H9 (cell line): ENCODE measurements around the gene RAVER1. TPM values are rescaled to one million over a fixed set of nuclear protein-coding genes. Genes with fewer than 3 reads are reported as not detected.

Experiments
- DNase-seq: peaks from one replicate; pipeline ENCODE4 v3.0.0-alpha.2; 2017
- H2AFZ ChIP-seq: one replicate; pipeline ENCODE4 v1.6.1; 2013; ENCODE audit warnings: mild to moderate bottlenecking, low read length, control low read depth, moderate library complexity
- H2AK5ac ChIP-seq: 2 replicates; pipeline ENCODE4 v1.6.1; 2013; ENCODE audit warnings: low read length, control low read depth, mixed read lengths; ENCODE audit not compliant: insufficient read length
- H2BK120ac ChIP-seq: one replicate; pipeline ENCODE4 v1.6.1; 2013; ENCODE audit warnings: low read depth, mild to moderate bottlenecking, low read length, control low read depth, inconsistent platforms; ENCODE audit not compliant: poor library complexity, severe bottlenecking
- H2BK12ac ChIP-seq: 2 replicates; pipeline ENCODE4 v1.6.1; 2013; ENCODE audit warnings: low read length, control low read depth, mixed read lengths, low read depth; ENCODE audit not compliant: insufficient read length
- H2BK15ac ChIP-seq: 2 replicates; pipeline ENCODE4 v1.6.1; 2013; ENCODE audit warnings: low read depth, low read length, control low read depth
- H2BK20ac ChIP-seq: one replicate; pipeline ENCODE4 v1.6.1; 2013; ENCODE audit warnings: low read depth, mild to moderate bottlenecking, low read length, control low read depth, inconsistent platforms; ENCODE audit not compliant: poor library complexity, severe bottlenecking
- H2BK5ac ChIP-seq: 2 replicates; pipeline ENCODE4 v1.6.1; 2013; ENCODE audit warnings: low read length, control low read depth, mixed read lengths; ENCODE audit not compliant: insufficient read length
- H3K14ac ChIP-seq: 2 replicates; pipeline ENCODE4 v1.6.1; 2013; ENCODE audit warnings: low read length, control low read depth; ENCODE audit not compliant: insufficient read depth
- H3K18ac ChIP-seq: 2 replicates; pipeline ENCODE4 v1.6.1; 2013; ENCODE audit warnings: low read depth, mild to moderate bottlenecking, mixed read lengths, low read length, control low read depth; ENCODE audit not compliant: insufficient read length
- H3K23ac ChIP-seq: 2 replicates; pipeline ENCODE4 v1.6.1; 2013; ENCODE audit warnings: low read length, control low read depth, mixed read lengths, low read depth; ENCODE audit not compliant: insufficient read length
- H3K23me2 ChIP-seq: 2 replicates; pipeline ENCODE4 v1.6.1; 2013; ENCODE audit warnings: low read depth, mild to moderate bottlenecking, mixed read lengths, low read length, control low read depth; ENCODE audit not compliant: insufficient read length, poor library complexity, severe bottlenecking
- H3K27ac ChIP-seq: 2 replicates; pipeline ENCODE4 v1.5.1; 2013; ENCODE audit warnings: low read length, control low read depth, mixed read lengths, low read depth; ENCODE audit not compliant: insufficient read length
- H3K27me3 ChIP-seq: 2 replicates; pipeline ENCODE4 v1.6.1; 2013; ENCODE audit warnings: low read length, control low read depth, inconsistent platforms; ENCODE audit not compliant: insufficient read depth
- H3K4ac ChIP-seq: 2 replicates; pipeline ENCODE4 v1.6.1; 2013; ENCODE audit warnings: low read depth, mild to moderate bottlenecking, control low read depth, inconsistent platforms, low read length, moderate library complexity
- H3K4me1 ChIP-seq: 2 replicates; pipeline ENCODE4 v1.6.1; 2013; ENCODE audit warnings: low read length, control low read depth, inconsistent platforms; ENCODE audit not compliant: insufficient read depth
- H3K4me2 ChIP-seq: 2 replicates; pipeline ENCODE4 v1.6.1; 2013; ENCODE audit warnings: low read length, control low read depth, mixed read lengths; ENCODE audit not compliant: insufficient read length, insufficient read depth
- H3K56ac ChIP-seq: 2 replicates; pipeline ENCODE4 v1.6.1; 2013; ENCODE audit warnings: low read depth, mild to moderate bottlenecking, mixed read lengths, low read length, control low read depth; ENCODE audit not compliant: insufficient read length
- H3K79me1 ChIP-seq: 2 replicates; pipeline ENCODE4 v1.6.1; 2013; ENCODE audit warnings: low read depth, mild to moderate bottlenecking, moderate library complexity, low read length, control low read depth, inconsistent platforms; ENCODE audit not compliant: insufficient read depth, poor library complexity, severe bottlenecking
- H3K79me2 ChIP-seq: 2 replicates; pipeline ENCODE4 v1.6.1; 2013; ENCODE audit warnings: low read length, control low read depth, inconsistent platforms; ENCODE audit not compliant: insufficient read depth
- H3K9ac ChIP-seq: 2 replicates; pipeline ENCODE4 v1.6.1; 2013; ENCODE audit warnings: low read length, control low read depth, mixed read lengths; ENCODE audit not compliant: insufficient read length; ENCODE audit errors: extremely low read depth
- H3K9me3 ChIP-seq: one replicate; pipeline ENCODE4 v1.6.1; 2013; ENCODE audit warnings: low read depth, low read length, inconsistent platforms; ENCODE audit not compliant: control insufficient read depth
- H3T11ph ChIP-seq: one replicate; pipeline ENCODE4 v1.6.1; 2013; ENCODE audit warnings: mild to moderate bottlenecking, low read length, control low read depth, inconsistent platforms
- H4K20me1 ChIP-seq: one replicate; pipeline ENCODE4 v1.6.1; 2013; ENCODE audit not compliant: control insufficient read depth, insufficient read length, insufficient read depth
- H4K5ac ChIP-seq: 2 replicates; pipeline ENCODE4 v1.6.1; 2013; ENCODE audit warnings: low read depth, mild to moderate bottlenecking, mixed read lengths, low read length, control low read depth; ENCODE audit not compliant: insufficient read length
- H4K8ac ChIP-seq: replicated peaks from 2 replicates; pipeline ENCODE4 v1.6.1; 2013; ENCODE audit warnings: low read length, control low read depth, mixed read lengths, low read depth; ENCODE audit not compliant: insufficient read length
- H4K91ac ChIP-seq: 2 replicates; pipeline ENCODE4 v1.6.1; 2013; ENCODE audit warnings: low read depth, mild to moderate bottlenecking, moderate library complexity, mixed read lengths, low read length, control low read depth; ENCODE audit not compliant: insufficient read length
- H3K27ac Mint-ChIP-seq, 3 experiments: 2 replicates in 2 of 3; 3 replicates in 1 of 3; pipeline ENCODE4 v1.8.0; 2020 to 2021; ENCODE audit warnings: mixed read lengths in 3 of 3, mild to moderate bottlenecking in 1 of 3, moderate library complexity in 1 of 3
- H3K27me3 Mint-ChIP-seq: 2 replicates; pipeline ENCODE4 v1.8.0; 2021; ENCODE audit warnings: low read depth, mild to moderate bottlenecking, moderate library complexity, mixed read lengths
- H3K36me3 Mint-ChIP-seq, 3 experiments: 2 replicates in 2 of 3; 3 replicates in 1 of 3; pipeline ENCODE4 v1.8.0; 2020 to 2021; ENCODE audit warnings: low read depth in 3 of 3, mixed read lengths in 3 of 3; ENCODE audit not compliant: insufficient read depth in 1 of 3
- H3K4me1 Mint-ChIP-seq, 2 experiments: 2 replicates each; pipeline ENCODE4 v1.8.0; 2020; ENCODE audit warnings: mixed read lengths in 2 of 2
- H3K4me3 Mint-ChIP-seq, 2 experiments: 2 replicates in 1 of 2; 3 replicates in 1 of 2; pipeline ENCODE4 v1.8.0; 2020 to 2021; ENCODE audit warnings: mild to moderate bottlenecking in 2 of 2, mixed read lengths in 2 of 2, moderate library complexity in 1 of 2
- H3K9me3 Mint-ChIP-seq, 2 experiments: 2 replicates in 1 of 2; 3 replicates in 1 of 2; pipeline ENCODE4 v1.8.0; 2020; ENCODE audit warnings: mild to moderate bottlenecking in 2 of 2, mixed read lengths in 2 of 2, moderate library complexity in 1 of 2
- WGBS: extraction: QIAGEN DNeasy Blood & Tissue Kit; methylation state at CpG from one replicate; pipeline ENCODE4 v1.1.7; 2013; ENCODE audit warnings: missing lambda C conversion rate, low lambda C conversion rate, mixed read lengths; ENCODE audit not compliant: insufficient read length; ENCODE audit errors: extremely low coverage; 5-methylcytosine and 5-hydroxymethylcytosine counted together
- total RNA-seq: library from RNA; stranded (reverse); gene quantifications from 2 replicates; pipeline ENCODE4 v1.2.1, GENCODE V29; 2021
- TF ChIP-seq, protein P1 (sequence below): fragments of 200-600 bp; sonication (generic); conservative IDR thresholded peaks from 3 replicates; pipeline ENCODE4 v1.8.0; 2021; ENCODE audit warnings: antibody characterized with exemption, mild to moderate bottlenecking

Gene RAVER1
- total RNA-seq, 1 experiment from 2014 or later, result 74.7 TPM

DNA sequence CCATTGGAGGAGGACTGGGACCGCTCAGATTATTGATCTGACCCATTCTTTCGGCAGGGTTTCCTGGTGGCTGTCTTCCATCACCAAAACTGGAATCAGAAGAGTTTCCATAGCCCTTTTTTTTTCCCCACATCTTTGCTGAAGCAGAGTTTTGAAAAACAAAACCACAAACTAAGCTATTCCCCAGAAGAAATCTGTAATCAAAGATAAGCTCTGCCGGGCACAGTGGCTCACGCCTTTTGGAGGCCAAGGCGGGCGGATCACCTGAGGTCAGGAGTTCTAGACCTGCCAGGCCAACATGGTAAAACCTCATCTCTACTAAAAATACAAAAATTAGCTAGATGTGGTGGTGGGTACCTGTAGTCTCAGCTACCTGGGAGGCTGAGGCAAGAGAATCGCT, 66.6 kb downstream of the RAVER1 start:
- H3K9me3 ChIP-seq, result no peaks in the 10 kb centered on the region
- H3K9ac ChIP-seq, result no peak overlapping the region
- WGBS, result no CpG with 5 or more reads among the region's 7 CpGs
- no peaks in the 10 kb centered on the region for H3K4me1 ChIP-seq
- no peak overlapping the region for H4K8ac ChIP-seq
- no peak overlapping the region for H2BK20ac ChIP-seq
- no peak overlapping the region for H2BK15ac ChIP-seq
- H3T11ph ChIP-seq, result no peak overlapping the region
- Mint-ChIP-seq H3K27me3 (peaks cover 45% of the 10 kb centered on the region), H3K9me3 (no peaks in the 10 kb centered on the region), H3K4me3 (no peak overlapping the region), H3K36me3 (no peaks in the 10 kb centered on the region), H3K4me1 (0 out of 4 replicates have a peak, but pooled peaks cover 0 to 6% of the 10 kb centered on the region in 2 experiments), H3K27ac (no peak overlapping the region)
- TF ChIP-seq, protein P1, sequence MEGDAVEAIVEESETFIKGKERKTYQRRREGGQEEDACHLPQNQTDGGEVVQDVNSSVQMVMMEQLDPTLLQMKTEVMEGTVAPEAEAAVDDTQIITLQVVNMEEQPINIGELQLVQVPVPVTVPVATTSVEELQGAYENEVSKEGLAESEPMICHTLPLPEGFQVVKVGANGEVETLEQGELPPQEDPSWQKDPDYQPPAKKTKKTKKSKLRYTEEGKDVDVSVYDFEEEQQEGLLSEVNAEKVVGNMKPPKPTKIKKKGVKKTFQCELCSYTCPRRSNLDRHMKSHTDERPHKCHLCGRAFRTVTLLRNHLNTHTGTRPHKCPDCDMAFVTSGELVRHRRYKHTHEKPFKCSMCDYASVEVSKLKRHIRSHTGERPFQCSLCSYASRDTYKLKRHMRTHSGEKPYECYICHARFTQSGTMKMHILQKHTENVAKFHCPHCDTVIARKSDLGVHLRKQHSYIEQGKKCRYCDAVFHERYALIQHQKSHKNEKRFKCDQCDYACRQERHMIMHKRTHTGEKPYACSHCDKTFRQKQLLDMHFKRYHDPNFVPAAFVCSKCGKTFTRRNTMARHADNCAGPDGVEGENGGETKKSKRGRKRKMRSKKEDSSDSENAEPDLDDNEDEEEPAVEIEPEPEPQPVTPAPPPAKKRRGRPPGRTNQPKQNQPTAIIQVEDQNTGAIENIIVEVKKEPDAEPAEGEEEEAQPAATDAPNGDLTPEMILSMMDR, result no peak
- H3K27ac ChIP-seq, result no peak overlapping the region
- H2BK120ac ChIP-seq, result no peak overlapping the region
- H4K20me1 ChIP-seq, result no peaks in the 10 kb centered on the region
- no peak overlapping the region for H3K4me2 ChIP-seq
- H2BK5ac ChIP-seq, result no peak overlapping the region
- H3K23ac ChIP-seq, result no peak overlapping the region
- H3K27me3 ChIP-seq, result peaks cover 9% of the 10 kb centered on the region; the same call in 1 of the 2 replicates
- no peak overlapping the region for H4K5ac ChIP-seq
- H2AFZ ChIP-seq, result no peak overlapping the region
- H4K91ac ChIP-seq, result no peak overlapping the region
- no peaks in the 10 kb centered on the region for H3K79me1 ChIP-seq
- no peak overlapping the region for H2BK12ac ChIP-seq
- no peak overlapping the region for H3K4ac ChIP-seq
- no peak overlapping the region for H3K18ac ChIP-seq
- no peak overlapping the region for H3K14ac ChIP-seq
- DNase-seq, result no peak
- peaks cover 6% of the 10 kb centered on the region for H3K23me2 ChIP-seq
- no peaks in the 10 kb centered on the region for H3K79me2 ChIP-seq
- H3K56ac ChIP-seq, result no peak overlapping the region
- H2AK5ac ChIP-seq, result no peak overlapping the region

Other genes starting within 250 kb of the RAVER1 start
- 20.0 and 21.1 TPM in 2 replicates for gene SHFL, start 247.2 kb downstream of the RAVER1 start, total RNA-seq
- 0.18 and 0.26 TPM in 2 replicates for gene ANGPTL6, start 230.9 kb downstream of the RAVER1 start, total RNA-seq
- 150 and 157 TPM in 2 replicates for gene PPAN, start 227.2 kb downstream of the RAVER1 start, total RNA-seq
- gene P2RY11, start 221.8 kb downstream of the RAVER1 start, total RNA-seq, result 60.6 and 63.7 TPM in 2 replicates
- 290 and 296 TPM in 2 replicates for gene EIF3G, start 213.6 kb downstream of the RAVER1 start, total RNA-seq
- 206 and 227 TPM in 2 replicates for gene DNMT1, start 138.6 kb downstream of the RAVER1 start, total RNA-seq
- 11.5 and 12.8 TPM in 2 replicates for gene S1PR2, start 102.2 kb downstream of the RAVER1 start, total RNA-seq
- gene MRPL4, start 81.3 kb downstream of the RAVER1 start, total RNA-seq, result 96.7 and 99.3 TPM in 2 replicates
- gene ICAM1, start 62.4 kb downstream of the RAVER1 start, total RNA-seq, result 2.1 and 2.3 TPM in 2 replicates
- gene ICAM4, start 46.6 kb downstream of the RAVER1 start, total RNA-seq, result 1.1 TPM in 2 replicates
- gene ICAM5, start 43.6 kb downstream of the RAVER1 start, total RNA-seq, result 1.4 and 1.6 TPM in 2 replicates
- 6.9 and 7.0 TPM in 2 replicates for gene ZGLP1, start 23.7 kb downstream of the RAVER1 start, total RNA-seq
- gene FDX2, start 17.5 kb downstream of the RAVER1 start, total RNA-seq, result 26.8 and 27.7 TPM in 2 replicates
- 28.3 and 29.6 TPM in 2 replicates for gene ICAM3, start 6.1 kb upstream of the RAVER1 start, total RNA-seq
- gene TYK2, start 47.0 kb upstream of the RAVER1 start, total RNA-seq, result 50.1 and 61.4 TPM in 2 replicates
- gene CDC37, start 70.0 kb upstream of the RAVER1 start, total RNA-seq, result 155 and 164 TPM in 2 replicates
- 8.5 and 8.9 TPM in 2 replicates for gene PDE4A, start 87.0 kb upstream of the RAVER1 start, total RNA-seq
- 88.7 and 101 TPM in 2 replicates for gene KEAP1, start 169.8 kb upstream of the RAVER1 start, total RNA-seq
- gene S1PR5, start 183.9 kb upstream of the RAVER1 start, total RNA-seq, result 7.1 and 8.1 TPM in 2 replicates
- gene ATG4D, start 210.4 kb upstream of the RAVER1 start, total RNA-seq, result 55.2 and 55.8 TPM in 2 replicates
- 57.4 and 63.8 TPM in 2 replicates for gene KRI1, start 232.5 kb upstream of the RAVER1 start, total RNA-seq
- 2.8 and 3.7 TPM in 2 replicates for gene CDKN2D, start 235.4 kb upstream of the RAVER1 start, total RNA-seq